CD4-positive, alpha-beta T cell (primary cell): ENCODE results near the gene THSD1. TPM values are rescaled to one million over a fixed set of nuclear protein-coding genes. Genes with fewer than 3 reads are reported as not detected.
A peak's percentile ranks its signal among the peaks of the same experiment; 100 is the strongest.

Experiments used
- ATAC-seq: fragments of 200-7000 bp; cut with Tn5 transposase; one replicate; pipeline ENCODE4 v1.10.0; 2022; ENCODE audit warnings: mild to moderate bottlenecking; ENCODE audit not compliant: poor library complexity
- CTCF ChIA-PET: fragments of 350-600 bp; sonication (Branson Sonifier 250); formaldehyde crosslinking; loops from one replicate; lab custom pipeline; 2021; ENCODE audit warnings: antibody characterized with exemption, inconsistent platforms; lab: Charles Lee
- POLR2A ChIA-PET: fragments of 350-600 bp; sonication (Branson Sonifier 250); formaldehyde crosslinking; loops from one replicate; lab custom pipeline; 2021; ENCODE audit warnings: antibody characterized with exemption, inconsistent platforms; lab: Charles Lee
- DNase-seq, 14 experiments: peaks; one replicate each; pipeline ENCODE4 v3.0.0-alpha.2; 2013 to 2020; ENCODE audit warnings: mixed read lengths in 2 of 14
- H3K27ac ChIP-seq, 2 donors: one replicate each; pipeline versions ENCODE4 v1.5.1 to v1.7.0; 2013; ENCODE audit warnings: low read length in 2 of 2, low read depth in 1 of 2, mild to moderate bottlenecking in 1 of 2
- H3K27me3 ChIP-seq, 2 experiments: 1 replicate in 1 of 2; 2 replicates in 1 of 2; pipeline versions ENCODE4 v1.6.1 to v1.7.0; 2013; ENCODE audit warnings: low read length in 2 of 2, control low read depth in 1 of 2, mild to moderate bottlenecking in 1 of 2, moderate library complexity in 1 of 2; ENCODE audit not compliant: insufficient read depth in 2 of 2, control insufficient read depth in 1 of 2
- H3K36me3 ChIP-seq: one replicate; pipeline ENCODE4 v1.6.1; 2013; ENCODE audit warnings: low read length, control low read depth; ENCODE audit not compliant: insufficient read depth
- H3K4me1 ChIP-seq: one replicate; pipeline ENCODE4 v1.6.1; 2013; ENCODE audit warnings: low read length, control low read depth; ENCODE audit not compliant: insufficient read depth
- H3K4me3 ChIP-seq: one replicate; pipeline ENCODE4 v1.5.1; 2013; ENCODE audit warnings: mild to moderate bottlenecking, low read length, moderate library complexity
- H3K9me3 ChIP-seq, 2 experiments: 1 replicate in 1 of 2; 2 replicates in 1 of 2; pipeline versions ENCODE4 v1.6.1 to v1.7.0; 2013; ENCODE audit warnings: low read length in 2 of 2, mild to moderate bottlenecking in 2 of 2, control low read depth in 1 of 2, moderate library complexity in 1 of 2; ENCODE audit not compliant: control insufficient read depth in 1 of 2, insufficient read depth in 1 of 2
- H3K27ac Mint-ChIP-seq: one replicate; pipeline ENCODE4 v1.8.0; 2020; ENCODE audit warnings: mixed read lengths
- H3K27me3 Mint-ChIP-seq: one replicate; pipeline ENCODE4 v1.8.0; 2021; ENCODE audit warnings: mixed read lengths
- H3K36me3 Mint-ChIP-seq: one replicate; pipeline ENCODE4 v1.8.0; 2021; ENCODE audit warnings: low read depth, mixed read lengths
- H3K4me1 Mint-ChIP-seq: one replicate; pipeline ENCODE4 v1.8.0; 2021; ENCODE audit warnings: low read depth, mixed read lengths
- H3K4me3 Mint-ChIP-seq: one replicate; pipeline ENCODE4 v1.8.0; 2020; ENCODE audit warnings: mild to moderate bottlenecking, mixed read lengths
- H3K9me3 Mint-ChIP-seq: one replicate; pipeline ENCODE4 v1.8.0; 2020; ENCODE audit warnings: mixed read lengths
- CTCF ChIP-seq: fragments of 200-600 bp; IDR thresholded peaks from one replicate; pipeline ENCODE4 v1.8.0; 2022; ENCODE audit warnings: antibody characterized with exemption, mild to moderate bottlenecking
- intact Hi-C, 2 experiments: fragments of 100-400 bp; cut with DNase I in 1 of 2; cut with micrococcal nuclease in 1 of 2; formaldehyde crosslinking; loops; one replicate each; pipeline versions ENCODE4 v1.15.1 to v1.9.0; 2023 to 2025; cut with DNase I, micrococcal nuclease
- total RNA-seq, 174 experiments: library from RNA in 2 of 174; stranded (reverse) in 2 of 174; gene quantifications; one replicate each; pipeline ENCODE4 v1.2.3 and lab custom pipeline; 2021 to 2026

The THSD1 gene
- total RNA-seq, 2 experiments from 2014 or later, result 0.53 to 0.60 TPM

GRCh38 chr13:52449331-52450011 lies 43.5 kb upstream of the THSD1 start:
- ChIA-PET POLR2A (interaction anchor here (0.5 to 2.4 kb wide), 7 partner anchors 9 to 996 kb away, joined by 3 to 19 read pairs (median 4); partner anchors contain the start of gene SUGT1), CTCF (interaction anchor here (0.7 to 3.3 kb wide), 12 partner anchors 7 to 208 kb away, joined by 3 to 24 read pairs (median 8); no protein-coding TSS in a partner anchor)
- Mint-ChIP-seq H3K36me3 (peaks cover 20% of the 10 kb centered on the region), H3K4me3 (peak overlapping the region; percentile 90), H3K27ac (peak overlapping the region; percentile 79), H3K9me3 (no peaks in the 10 kb centered on the region), H3K4me1 (peaks cover 47% of the 10 kb centered on the region), H3K27me3 (no peaks in the 10 kb centered on the region)
- H3K9me3 ChIP-seq, result no peaks in the 10 kb centered on the region
- DNase-seq (no peak), ATAC-seq (no peak)
- no peaks in the 10 kb centered on the region for H3K27me3 ChIP-seq
- TF ChIP-seq CTCF, result no peak
- intact Hi-C loops, result loop anchor here (5.0 to 10.0 kb wide), 7 partner anchors 203 to 995 kb away; partner anchors contain the start of genes INTS6 (in 2 of the 2), NEK3 (in 1 of the 2), SUGT1 (in 1 of the 2) and WDFY2 (in 1 of the 2)
- H3K27ac ChIP-seq, result peak overlapping the region; percentile 4 to 43
- H3K4me1 ChIP-seq, result peaks cover 24% of the 10 kb centered on the region
- peak overlapping the region; percentile 74 for H3K4me3 ChIP-seq
- H3K36me3 ChIP-seq, result peaks cover 2% of the 10 kb centered on the region

GRCh38 chr13:52447815-52448552 lies 42.0 kb upstream of the THSD1 start:
- Mint-ChIP-seq H3K27ac (peak overlapping the region; percentile 79), H3K4me1 (peaks cover 47% of the 10 kb centered on the region), H3K9me3 (no peaks in the 10 kb centered on the region), H3K4me3 (peak overlapping the region; percentile 93), H3K27me3 (no peaks in the 10 kb centered on the region), H3K36me3 (peaks cover 18% of the 10 kb centered on the region)
- H3K9me3 ChIP-seq, result no peaks in the 10 kb centered on the region
- ChIA-PET CTCF (interaction anchor here (0.6 to 3.3 kb wide), 3 partner anchors 11 to 105 kb away, joined by 3 to 24 read pairs (median 8); no protein-coding TSS in a partner anchor), POLR2A (interaction anchor here (0.7 to 1.1 kb wide), 2 partner anchors 8 to 589 kb away, joined by 3 read pairs; no protein-coding TSS in a partner anchor)
- no peak for TF ChIP-seq CTCF
- H3K27me3 ChIP-seq, result no peaks in the 10 kb centered on the region
- peaks cover 20% of the 10 kb centered on the region for H3K4me1 ChIP-seq
- peaks cover 2% of the 10 kb centered on the region for H3K36me3 ChIP-seq
- no peak overlapping the region for H3K4me3 ChIP-seq
- no peak overlapping the region for H3K27ac ChIP-seq
- DNase-seq (no peak), ATAC-seq (no peak)
- intact Hi-C loops, result loop anchor here in 1 of 2 experiments (5.0 kb wide), 1 partner anchor 256 kb away; no protein-coding TSS in a partner anchor

GRCh38 chr13:52447354-52447753 lies 41.4 kb upstream of the THSD1 start:
- no peak overlapping the region for H3K4me3 ChIP-seq
- Mint-ChIP-seq H3K27ac (no peak overlapping the region), H3K27me3 (no peaks in the 10 kb centered on the region), H3K4me3 (no peak overlapping the region), H3K4me1 (peaks cover 47% of the 10 kb centered on the region), H3K36me3 (peaks cover 23% of the 10 kb centered on the region), H3K9me3 (no peaks in the 10 kb centered on the region)
- H3K27ac ChIP-seq, result no peak overlapping the region
- peaks cover 4% of the 10 kb centered on the region for H3K36me3 ChIP-seq
- CTCF ChIA-PET, result interaction anchor here (2.2 kb wide), 1 partner anchor 104 kb away, joined by 8 read pairs; no protein-coding TSS in a partner anchor
- intact Hi-C loops, result loop anchor here in 1 of 2 experiments (5.0 kb wide), 1 partner anchor 255 kb away; no protein-coding TSS in a partner anchor
- DNase-seq (no peak), ATAC-seq (no peak)
- POLR2A ChIA-PET, result interaction anchor here (0.7 to 1.1 kb wide), 2 partner anchors 9 to 588 kb away, joined by 3 read pairs; no protein-coding TSS in a partner anchor
- H3K9me3 ChIP-seq, result no peaks in the 10 kb centered on the region
- no peaks in the 10 kb centered on the region for H3K27me3 ChIP-seq
- TF ChIP-seq CTCF, result no peak
- peaks cover 20% of the 10 kb centered on the region for H3K4me1 ChIP-seq
